H1 (cell line): ENCODE measurements around the gene MEP1B.

Source experiments
- ASH2L ChIP-seq: fragments of 200-600, 300-600 bp; sonication (generic); IDR thresholded peaks from one replicate; pipeline ENCODE4 v1.7.1; 2017; ENCODE audit warnings: low read length
- GABPA ChIP-seq: IDR thresholded peaks from 2 replicates; pipeline ENCODE4 v1.6.1; 2011; ENCODE audit warnings: mild to moderate bottlenecking, low read length, moderate library complexity, borderline replicate concordance; ENCODE audit not compliant: insufficient read depth

DNA sequence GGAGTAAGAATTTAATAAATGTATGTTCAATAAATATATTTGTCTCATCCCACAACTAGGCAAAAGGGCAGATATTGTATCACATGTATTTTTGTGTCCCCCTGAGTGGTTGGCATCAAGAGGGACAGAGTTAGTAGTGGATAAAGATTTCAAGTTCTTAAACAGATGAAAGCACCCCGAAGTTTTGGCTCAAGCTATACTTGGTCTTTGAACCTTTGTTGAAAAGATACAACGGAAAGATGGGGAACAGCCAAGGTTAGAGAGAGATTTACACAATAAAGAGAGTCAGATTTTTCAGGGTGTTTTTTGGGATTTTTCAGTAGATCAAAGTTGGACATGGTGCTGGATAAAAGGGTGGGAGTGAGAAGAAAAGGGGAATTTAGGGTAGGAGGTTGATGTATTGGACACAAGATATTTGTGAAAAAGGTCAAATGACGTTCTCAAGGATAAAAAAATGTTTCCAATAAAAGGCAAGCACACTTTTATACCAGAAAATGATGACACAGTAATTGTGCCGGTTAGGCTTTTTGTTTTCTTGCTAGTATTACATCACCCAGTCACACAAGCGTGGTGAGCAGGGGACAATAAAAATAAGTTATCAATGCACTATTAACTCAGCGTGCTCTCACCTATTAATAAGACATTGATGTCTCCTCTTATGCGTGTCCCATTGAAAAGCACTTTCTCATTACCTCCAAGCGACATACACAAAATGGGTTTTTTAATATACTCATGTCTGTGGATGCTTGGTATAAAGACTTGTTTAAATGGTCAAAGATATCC lies 59.5 kb downstream of the MEP1B start:
- TF ChIP-seq GABPA (no peak), ASH2L (no peak)
